ENCODE results near the gene CCDC112.

The CCDC112 gene

DNA sequence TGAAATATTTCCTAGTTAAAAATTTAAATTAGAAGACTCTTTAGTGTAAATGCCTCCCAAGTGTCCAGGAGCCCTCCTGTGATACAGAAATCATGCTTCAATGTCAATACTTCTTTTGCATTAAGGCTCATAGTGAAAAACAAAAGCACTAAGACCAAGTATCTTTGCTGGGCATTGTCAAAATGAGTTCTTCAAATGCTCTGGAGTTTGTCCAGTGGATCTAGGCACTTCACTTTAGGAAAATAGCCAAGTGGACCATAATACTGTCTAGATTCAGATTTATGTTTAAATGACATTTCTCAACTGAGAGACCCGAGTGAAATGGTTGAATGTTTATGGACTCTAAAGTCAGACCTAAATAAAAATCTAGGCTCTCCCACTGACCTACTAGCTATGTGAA, 21.3 kb upstream of the CCDC112 start:
- TF ChIP-seq, protein P1, sequence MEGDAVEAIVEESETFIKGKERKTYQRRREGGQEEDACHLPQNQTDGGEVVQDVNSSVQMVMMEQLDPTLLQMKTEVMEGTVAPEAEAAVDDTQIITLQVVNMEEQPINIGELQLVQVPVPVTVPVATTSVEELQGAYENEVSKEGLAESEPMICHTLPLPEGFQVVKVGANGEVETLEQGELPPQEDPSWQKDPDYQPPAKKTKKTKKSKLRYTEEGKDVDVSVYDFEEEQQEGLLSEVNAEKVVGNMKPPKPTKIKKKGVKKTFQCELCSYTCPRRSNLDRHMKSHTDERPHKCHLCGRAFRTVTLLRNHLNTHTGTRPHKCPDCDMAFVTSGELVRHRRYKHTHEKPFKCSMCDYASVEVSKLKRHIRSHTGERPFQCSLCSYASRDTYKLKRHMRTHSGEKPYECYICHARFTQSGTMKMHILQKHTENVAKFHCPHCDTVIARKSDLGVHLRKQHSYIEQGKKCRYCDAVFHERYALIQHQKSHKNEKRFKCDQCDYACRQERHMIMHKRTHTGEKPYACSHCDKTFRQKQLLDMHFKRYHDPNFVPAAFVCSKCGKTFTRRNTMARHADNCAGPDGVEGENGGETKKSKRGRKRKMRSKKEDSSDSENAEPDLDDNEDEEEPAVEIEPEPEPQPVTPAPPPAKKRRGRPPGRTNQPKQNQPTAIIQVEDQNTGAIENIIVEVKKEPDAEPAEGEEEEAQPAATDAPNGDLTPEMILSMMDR (IDR thresholded peaks at IDR 0.05; ENCODE audit: low read depth, low read length) = no peak
- H3K4me3 ChIP-seq (ENCODE audit: low read depth, low read length) = no peak overlapping the region

DNA sequence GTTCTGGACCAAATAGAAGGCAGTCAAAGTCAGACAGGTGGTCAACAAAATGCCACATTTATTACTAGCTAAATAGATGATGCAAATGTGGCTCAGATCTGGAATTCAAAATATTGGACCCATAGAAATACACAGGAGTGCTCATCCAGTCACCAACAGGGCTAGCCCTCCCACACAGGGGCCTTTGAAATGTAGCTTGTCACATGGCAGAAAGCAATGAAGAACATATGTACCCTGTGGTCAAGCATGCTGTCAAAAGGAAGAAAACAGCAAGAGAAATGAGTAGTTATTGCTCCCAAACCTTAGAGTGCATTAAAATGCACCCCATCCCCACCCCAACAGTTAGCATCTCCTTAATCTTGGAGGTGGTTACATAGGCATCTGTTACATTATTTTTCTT, 20.9 kb upstream of the CCDC112 start:
- no peak overlapping the region for H3K4me3 ChIP-seq (ENCODE audit: low read depth, low read length)
- TF ChIP-seq, protein P1 (IDR thresholded peaks at IDR 0.05; ENCODE audit: low read depth, low read length) = no peak

DNA sequence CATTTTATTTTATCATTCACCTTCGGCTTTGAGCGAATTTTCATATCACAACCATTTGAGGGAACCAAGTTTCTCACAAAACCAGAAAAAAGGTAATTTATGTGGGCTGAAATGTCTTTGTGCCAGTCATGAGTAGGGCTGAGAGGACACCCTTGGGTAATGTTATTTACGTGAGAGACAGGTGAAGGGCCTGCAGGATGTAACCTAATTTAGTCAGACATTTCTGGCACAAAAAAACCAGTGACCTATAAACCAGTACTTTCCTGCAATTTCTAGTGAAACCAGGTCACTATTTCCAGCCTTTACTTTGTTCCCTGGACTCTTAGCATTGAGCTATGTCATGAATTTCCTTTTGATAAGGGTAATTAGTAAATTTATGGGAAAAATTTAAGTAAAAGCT, 17.2 kb upstream of the CCDC112 start:
- TF ChIP-seq, protein P1 (IDR thresholded peaks at IDR 0.05; ENCODE audit: low read depth, low read length) = no peak
- no peak overlapping the region for H3K4me3 ChIP-seq (ENCODE audit: low read depth, low read length)

GRCh38 chr5:115313052-115313451, 16.6 kb upstream of the CCDC112 start:
- TF ChIP-seq, protein P1 (IDR thresholded peaks at IDR 0.05; ENCODE audit: low read depth, low read length) = no peak
- no peak overlapping the region for H3K4me3 ChIP-seq (ENCODE audit: low read depth, low read length)

GRCh38 chr5:115309751-115310370, 13.4 kb upstream of the CCDC112 start:
- no peak overlapping the region for H3K4me3 ChIP-seq (ENCODE audit: low read depth, low read length)
- TF ChIP-seq, protein P1 (IDR thresholded peaks at IDR 0.05; ENCODE audit: low read depth, low read length) = no peak

DNA sequence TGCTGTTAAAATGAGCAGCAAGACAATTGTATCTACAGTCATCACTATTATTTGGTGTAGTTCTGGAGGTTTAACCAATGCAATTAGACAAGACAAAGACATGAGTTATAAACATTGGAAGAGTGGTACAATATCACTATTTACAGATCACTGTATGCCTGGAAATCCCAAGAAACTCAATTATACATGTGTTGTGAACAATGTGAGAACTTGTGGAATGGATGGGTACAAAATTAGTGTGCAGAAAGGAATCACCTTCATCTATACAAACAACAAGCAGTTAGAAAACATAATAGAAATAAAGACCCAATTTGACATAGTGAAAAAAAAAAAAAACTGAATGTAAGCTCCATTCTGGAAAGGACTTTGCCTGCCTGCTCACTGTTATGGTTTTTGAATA, 12.4 kb upstream of the CCDC112 start:
- H3K4me3 ChIP-seq (ENCODE audit: low read depth, low read length) = no peak overlapping the region
- TF ChIP-seq, protein P1 (IDR thresholded peaks at IDR 0.05; ENCODE audit: low read depth, low read length) = no peak

- TF ChIP-seq, protein P1 (IDR thresholded peaks at IDR 0.05; ENCODE audit: low read depth, low read length) = no peak
- H3K4me3 ChIP-seq (ENCODE audit: low read depth, low read length) = no peak overlapping the region
Measured at GRCh38 chr5:115306011-115306536, 9.6 kb upstream of the CCDC112 start.

All from WI38 (cell line).